B cell (primary cell): ENCODE results near the gene CDH2. TPM values are rescaled to one million over a fixed set of nuclear protein-coding genes. Genes with fewer than 3 reads are reported as not detected.

Experiments
- ATAC-seq: fragments of 200-7000 bp; cut with Tn5 transposase; one replicate; pipeline ENCODE4 v1.10.0; 2021; ENCODE audit warnings: low read depth, mild to moderate bottlenecking, moderate number of reproducible peaks, moderate library complexity
- CTCF ChIA-PET: fragments of 350-600 bp; sonication (Branson Sonifier 250); formaldehyde crosslinking; loops from one replicate; lab custom pipeline; 2021; ENCODE audit warnings: antibody characterized with exemption, inconsistent platforms; lab: Charles Lee
- POLR2A ChIA-PET: fragments of 350-600 bp; sonication (Branson Sonifier 250); formaldehyde crosslinking; loops from one replicate; lab custom pipeline; 2021; ENCODE audit warnings: antibody characterized with exemption; lab: Charles Lee
- DNase-seq: peaks from one replicate; pipeline ENCODE4 v3.0.0; 2013
- H2AFZ ChIP-seq: 2 replicates; pipeline ENCODE4 v1.6.1; 2012; ENCODE audit warnings: mild to moderate bottlenecking, low read depth, low read length; ENCODE audit not compliant: insufficient read depth, poor library complexity, severe bottlenecking
- H3K27ac ChIP-seq, 2 donors: 1 replicate in 1 of 2; 2 replicates in 1 of 2; pipeline ENCODE4 v1.5.1; 2012 to 2013; ENCODE audit warnings: low read length in 2 of 2, mild to moderate bottlenecking in 2 of 2, moderate library complexity in 1 of 2
- H3K27me3 ChIP-seq, 4 experiments: fragments of 200-600 bp in 1 of 4; sonication (generic) in 1 of 4; replicated peaks in 1 of 4; 1 replicate in 2 of 4; 2 replicates in 2 of 4; pipeline versions ENCODE4 v1.6.1 to v1.7.0; 2013 to 2016; ENCODE audit warnings: low read length in 3 of 4, mild to moderate bottlenecking in 2 of 4, mixed read lengths in 1 of 4, moderate library complexity in 1 of 4; ENCODE audit not compliant: insufficient read depth in 4 of 4, control insufficient read depth in 3 of 4; ENCODE audit errors: control extremely low read depth in 1 of 4
- H3K36me3 ChIP-seq, 2 experiments: replicated peaks in 1 of 2; 1 replicate in 1 of 2; 2 replicates in 1 of 2; pipeline versions ENCODE4 v1.6.1 to v1.7.1; 2013; ENCODE audit warnings: low read length in 1 of 2; ENCODE audit not compliant: insufficient read depth in 2 of 2, control insufficient read depth in 1 of 2; ENCODE audit errors: control extremely low read depth in 1 of 2, extremely low read depth in 1 of 2
- H3K4me1 ChIP-seq, 2 donors: fragments of 200-600 bp in 1 of 2; sonication (generic) in 1 of 2; 1 replicate in 1 of 2; 2 replicates in 1 of 2; pipeline versions ENCODE4 v1.5.1 to v1.6.1; 2013 to 2017; ENCODE audit warnings: low read length in 2 of 2; ENCODE audit not compliant: control insufficient read depth in 2 of 2, insufficient read depth in 2 of 2
- H3K4me2 ChIP-seq: replicated peaks from 2 replicates; pipeline ENCODE3; 2012; ENCODE audit warnings: mild to moderate bottlenecking, low read depth, low read length; ENCODE audit not compliant: poor library complexity, severe bottlenecking
- H3K4me3 ChIP-seq, 5 experiments: fragments of 200-600 bp in 1 of 5; sonication (generic) in 1 of 5; 1 replicate in 3 of 5; 2 replicates in 2 of 5; pipeline versions ENCODE4 v1.5.1 to v1.7.0; 2011 to 2016; ENCODE audit warnings: low read length in 4 of 5, mild to moderate bottlenecking in 4 of 5, low read depth in 2 of 5, control low read depth in 1 of 5, moderate library complexity in 1 of 5; ENCODE audit not compliant: insufficient read depth in 1 of 5; ENCODE audit errors: control extremely low read depth in 1 of 5, extremely low read depth in 1 of 5
- H3K79me2 ChIP-seq: fragments of 200-600 bp; sonication (generic); one replicate; pipeline ENCODE4 v1.6.0; 2016; ENCODE audit warnings: low read length; ENCODE audit not compliant: control insufficient read depth, insufficient read depth
- H3K9ac ChIP-seq: fragments of 200-600 bp; sonication (generic); 2 replicates; pipeline ENCODE4 v1.6.1; 2017; ENCODE audit warnings: mild to moderate bottlenecking, low read length, moderate library complexity
- H3K9me3 ChIP-seq, 3 donors: one replicate each; pipeline versions ENCODE4 v1.6.1 to v1.7.1; 2013; ENCODE audit warnings: low read length in 2 of 3; ENCODE audit not compliant: control insufficient read depth in 2 of 3, insufficient read depth in 1 of 3; ENCODE audit errors: control extremely low read depth in 1 of 3
- H4K20me1 ChIP-seq: 2 replicates; pipeline ENCODE4 v1.6.0; 2012; ENCODE audit warnings: mild to moderate bottlenecking, low read length; ENCODE audit not compliant: insufficient read depth, control insufficient read depth, poor library complexity, severe bottlenecking
- H3K27ac Mint-ChIP-seq: one replicate; pipeline ENCODE4 v1.8.0; 2021; ENCODE audit warnings: mixed read lengths
- H3K27me3 Mint-ChIP-seq: one replicate; pipeline ENCODE4 v1.8.0; 2021; ENCODE audit warnings: mixed read lengths
- H3K4me1 Mint-ChIP-seq: one replicate; pipeline ENCODE4 v1.8.0; 2021; ENCODE audit warnings: mixed read lengths
- H3K4me3 Mint-ChIP-seq: one replicate; pipeline ENCODE4 v1.8.0; 2021; ENCODE audit warnings: mixed read lengths
- H3K9me3 Mint-ChIP-seq: one replicate; pipeline ENCODE4 v1.8.0; 2022; ENCODE audit warnings: mixed read lengths; ENCODE audit not compliant: insufficient read depth
- EZH2 ChIP-seq: IDR thresholded peaks from 2 replicates; pipeline ENCODE4 v1.6.1; 2012; ENCODE audit warnings: borderline replicate concordance, low read depth, mild to moderate bottlenecking, moderate library complexity, low read length; ENCODE audit not compliant: insufficient read depth, poor library complexity, severe bottlenecking
- WGBS: methylation state at CpG from one replicate; pipeline ENCODE4 v1.1.5; 2013; ENCODE audit warnings: missing lambda C conversion rate; ENCODE audit not compliant: insufficient coverage; 5-methylcytosine and 5-hydroxymethylcytosine counted together
- intact Hi-C: fragments of 100-400 bp; cut with micrococcal nuclease; formaldehyde crosslinking; loops from one replicate; pipeline ENCODE4 v1.10.0; 2022
- polyA plus RNA-seq: library from polyadenylated mRNA; depleted of rRNA; stranded (reverse); fragments of >200 nt; gene quantifications from 2 replicates; pipeline ENCODE4 v1.2.3, GENCODE V29; 2012
- total RNA-seq, 2 donors: library from RNA; stranded (reverse); fragments of 120-200 nt in 1 of 2; gene quantifications; 1 replicate in 1 of 2; 2 replicates in 1 of 2; pipeline versions ENCODE4 v1.2.3 to v1.2.4, GENCODE V29; 2013 to 2022
- TF ChIP-seq, protein P1 (sequence below): fragments of 200-600 bp; IDR thresholded peaks from one replicate; pipeline ENCODE4 v1.8.0; 2022; ENCODE audit warnings: antibody characterized with exemption, mild to moderate bottlenecking

Gene CDH2
- total and polyA plus RNA-seq, 2 donors (not counting 1 experiment from before 2014, with no cell fraction given) = not detected

DNA sequence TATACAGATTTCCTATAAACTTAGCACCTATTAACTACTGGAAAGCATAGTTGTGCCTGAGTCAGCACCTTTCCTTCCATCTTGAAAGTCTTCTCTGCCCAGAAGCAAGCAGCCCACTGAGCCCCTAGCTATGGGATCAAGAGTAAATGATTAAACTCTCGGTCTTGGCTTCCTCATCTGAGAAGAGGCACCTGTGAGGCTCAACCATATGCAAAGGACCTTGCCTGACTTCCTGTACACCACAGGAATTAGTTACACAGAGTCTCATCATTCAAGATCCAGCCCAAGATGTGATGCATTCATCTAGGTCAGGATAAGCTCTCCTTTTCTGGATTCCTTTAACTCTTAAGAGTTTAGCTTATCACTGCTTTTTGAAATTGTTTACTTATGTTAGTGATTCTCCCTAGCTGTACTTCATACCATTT, 96.0 kb downstream of the CDH2 start:
- Histone ChIP-seq H3K36me3 (no peaks in the 10 kb centered on the region), H3K9ac (no peak overlapping the region), H3K9me3 (no peaks in the 10 kb centered on the region), H2AFZ (no peak overlapping the region), H3K27me3 (no peaks in the 10 kb centered on the region), H4K20me1 (no peaks in the 10 kb centered on the region), H3K4me3 (no peak overlapping the region), H3K4me1 (no peaks in the 10 kb centered on the region), H3K79me2 (no peaks in the 10 kb centered on the region), H3K27ac (no peak overlapping the region), H3K4me2 (no peak overlapping the region)
- ATAC-seq = no peak
- H3K9me3 Mint-ChIP-seq = peaks cover 4% of the 10 kb centered on the region
- H3K4me1 Mint-ChIP-seq = no peaks in the 10 kb centered on the region
- POLR2A ChIA-PET = no interaction called here
- intact Hi-C loops = no loop called here
- no peak for TF ChIP-seq EZH2
- TF ChIP-seq, protein P1, sequence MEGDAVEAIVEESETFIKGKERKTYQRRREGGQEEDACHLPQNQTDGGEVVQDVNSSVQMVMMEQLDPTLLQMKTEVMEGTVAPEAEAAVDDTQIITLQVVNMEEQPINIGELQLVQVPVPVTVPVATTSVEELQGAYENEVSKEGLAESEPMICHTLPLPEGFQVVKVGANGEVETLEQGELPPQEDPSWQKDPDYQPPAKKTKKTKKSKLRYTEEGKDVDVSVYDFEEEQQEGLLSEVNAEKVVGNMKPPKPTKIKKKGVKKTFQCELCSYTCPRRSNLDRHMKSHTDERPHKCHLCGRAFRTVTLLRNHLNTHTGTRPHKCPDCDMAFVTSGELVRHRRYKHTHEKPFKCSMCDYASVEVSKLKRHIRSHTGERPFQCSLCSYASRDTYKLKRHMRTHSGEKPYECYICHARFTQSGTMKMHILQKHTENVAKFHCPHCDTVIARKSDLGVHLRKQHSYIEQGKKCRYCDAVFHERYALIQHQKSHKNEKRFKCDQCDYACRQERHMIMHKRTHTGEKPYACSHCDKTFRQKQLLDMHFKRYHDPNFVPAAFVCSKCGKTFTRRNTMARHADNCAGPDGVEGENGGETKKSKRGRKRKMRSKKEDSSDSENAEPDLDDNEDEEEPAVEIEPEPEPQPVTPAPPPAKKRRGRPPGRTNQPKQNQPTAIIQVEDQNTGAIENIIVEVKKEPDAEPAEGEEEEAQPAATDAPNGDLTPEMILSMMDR = no peak
- no peak for DNase-seq
- WGBS = no CpG with 5 or more reads among the region's 1 CpG
- H3K27ac Mint-ChIP-seq = no peak overlapping the region
- CTCF ChIA-PET = no interaction called here
- no peaks in the 10 kb centered on the region for H3K27me3 Mint-ChIP-seq
- no peak overlapping the region for H3K4me3 Mint-ChIP-seq

DNA sequence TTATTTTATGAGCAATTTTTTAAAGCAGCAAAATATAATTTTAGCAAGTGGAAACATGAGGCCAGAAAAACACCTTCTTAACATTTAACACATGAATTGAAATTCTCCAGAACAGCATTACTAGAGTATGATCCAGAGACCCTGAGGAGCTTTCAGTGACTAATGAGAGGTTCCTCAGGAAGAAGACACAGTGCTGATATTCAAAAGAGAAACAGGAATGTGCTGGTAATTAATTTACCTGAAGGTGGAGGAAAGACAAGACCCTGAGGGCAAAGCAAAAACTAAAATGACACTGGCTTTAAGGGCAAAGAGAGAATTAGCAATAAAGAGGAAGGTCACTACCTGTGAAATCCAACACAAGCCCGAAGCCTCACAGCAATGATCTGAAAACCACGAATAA, 97.0 kb downstream of the CDH2 start:
- H3K27me3 ChIP-seq = no peaks in the 10 kb centered on the region
- no peaks in the 10 kb centered on the region for H3K4me1 ChIP-seq
- Mint-ChIP-seq H3K9me3 (peaks cover 1% of the 10 kb centered on the region), H3K27ac (no peak overlapping the region), H3K4me1 (no peaks in the 10 kb centered on the region), H3K27me3 (no peaks in the 10 kb centered on the region), H3K4me3 (no peak overlapping the region)
- H2AFZ ChIP-seq = no peak overlapping the region
- TF ChIP-seq, protein P1 = no peak
- TF ChIP-seq EZH2 = no peak
- no peak overlapping the region for H3K4me2 ChIP-seq
- no peak overlapping the region for H3K27ac ChIP-seq
- intact Hi-C loops = no loop called here
- no peaks in the 10 kb centered on the region for H3K36me3 ChIP-seq
- no peak overlapping the region for H3K9ac ChIP-seq
- 92% methylated on average over 2 of the region's 2 CpGs for WGBS
- ChIA-PET CTCF (no interaction called here), POLR2A (no interaction called here)
- DNase-seq = no peak
- no peaks in the 10 kb centered on the region for H3K9me3 ChIP-seq
- H3K4me3 ChIP-seq = no peak overlapping the region
- ATAC-seq = no peak
- H4K20me1 ChIP-seq = no peaks in the 10 kb centered on the region
- no peaks in the 10 kb centered on the region for H3K79me2 ChIP-seq
